K562 (cell line): ENCODE measurements around the gene PHF12. TPM values are rescaled to one million over a fixed set of nuclear protein-coding genes. Genes with fewer than 3 reads are reported as not detected.

Source experiments
- CBX2 ChIP-seq: fragments of 200-600 bp; sonication (generic); IDR thresholded peaks from one replicate; pipeline ENCODE4 v1.6.1; 2012; ENCODE audit warnings: mild to moderate bottlenecking, low read length, inconsistent platforms; ENCODE audit not compliant: insufficient read depth, poor library complexity, severe bottlenecking
- CREB3L1 ChIP-seq: fragments of 450-650 bp; IDR thresholded peaks from 2 replicates; pipeline ENCODE4 v1.6.1; 2014; ENCODE audit warnings: low read depth, mild to moderate bottlenecking, moderate library complexity, borderline replicate concordance
- E2F6 ChIP-seq, 2 experiments: IDR thresholded peaks; 2 replicates each; pipeline ENCODE4 v1.6.1; 2011; ENCODE audit warnings: borderline replicate concordance in 1 of 2, control low read depth in 1 of 2, low read depth in 1 of 2, low read length in 1 of 2, mild to moderate bottlenecking in 1 of 2, mixed read lengths in 1 of 2, moderate library complexity in 1 of 2; ENCODE audit not compliant: insufficient read depth in 1 of 2, insufficient read length in 1 of 2, poor library complexity in 1 of 2, severe bottlenecking in 1 of 2; ENCODE audit errors: extremely low read depth in 1 of 2
- EP400 ChIP-seq: fragments of 450-650 bp; IDR thresholded peaks from 2 replicates; pipeline ENCODE4 v1.6.1; 2017; ENCODE audit warnings: antibody characterized with exemption, mild to moderate bottlenecking, moderate library complexity
- KLF6 ChIP-seq: fragments of 250-450 bp; sonication (Bioruptor Pico); IDR thresholded peaks from 2 replicates; pipeline ENCODE4 v1.4.0; 2020; ENCODE audit warnings: mild to moderate bottlenecking, moderate library complexity, borderline replicate concordance
- NFIX ChIP-seq: fragments of 250-450 bp; sonication (Bioruptor Pico); IDR thresholded peaks from 2 replicates; pipeline ENCODE4 v1.4.0; 2020; ENCODE audit warnings: low read depth, mild to moderate bottlenecking, moderate library complexity
- SFPQ ChIP-seq: fragments of 200-400 bp; formaldehyde crosslinking; IDR thresholded peaks from 2 replicates; pipeline ENCODE4 v1.6.1; 2017; ENCODE audit warnings: mild to moderate bottlenecking, low read depth, low read length, moderate library complexity
- SRSF3 ChIP-seq: fragments of 200-400 bp; formaldehyde crosslinking; IDR thresholded peaks from 2 replicates; pipeline ENCODE4 v1.6.1; 2016; ENCODE audit warnings: mild to moderate bottlenecking, low read length, moderate library complexity; ENCODE audit not compliant: insufficient read depth
- ZNF124 ChIP-seq: sonication (generic); formaldehyde crosslinking; IDR thresholded peaks from 2 replicates; pipeline ENCODE4 v1.8.1; 2022; ENCODE audit warnings: missing genetic modification reagents
- ZNF143 ChIP-seq: sonication (generic); formaldehyde crosslinking; IDR thresholded peaks from 2 replicates; pipeline ENCODE4 v1.9.0; 2022; ENCODE audit warnings: mild to moderate bottlenecking, missing genetic modification reagents
- ZNF174 ChIP-seq: fragments of 250-450 bp; sonication (Bioruptor Pico); IDR thresholded peaks from 2 replicates; pipeline ENCODE4 v1.4.0; 2020; ENCODE audit warnings: mild to moderate bottlenecking
- ZNF197 ChIP-seq: fragments of 200-800 bp; sonication (Bioruptor generic); IDR thresholded peaks from 2 replicates; pipeline ENCODE4 v1.6.1; 2016; ENCODE audit warnings: low read depth, missing genetic modification characterization, missing compliant biosample characterization
- ZNF766 ChIP-seq: fragments of 200-800 bp; sonication (Bioruptor generic); conservative IDR thresholded peaks from 2 replicates; pipeline ENCODE4 v1.6.1; 2016; ENCODE audit warnings: missing genetic modification characterization, missing compliant biosample characterization
- polyA plus RNA-seq, 8 experiments: library from polyadenylated mRNA; depleted of rRNA in 4 of 8; stranded (reverse) in 5 of 8; unstranded in 3 of 8; fragments of >200 nt; fragmentation: Nextera tagmentation in 2 of 8; fragmentation: Illumina TruSeq in 1 of 8; extraction: Ambion mirVana in 2 of 8; extraction: Trizol in 1 of 8; gene quantifications; 2 replicates each; pipeline versions ENCODE4 v1.2.1 to v1.2.3, GENCODE V29; 2011 to 2014; ENCODE audit warnings: inconsistent platforms in 1 of 8, missing spikeins in 1 of 8
- total RNA-seq, 7 experiments: library from RNA; depleted of rRNA in 6 of 7; stranded (reverse); fragments of >200 nt in 6 of 7; fragmentation: Illumina TruSeq in 2 of 7; extraction: Trizol in 2 of 7; gene quantifications; 2 replicates each; pipeline versions ENCODE4 v1.2.1 to v1.2.3, GENCODE V29; 2011 to 2021; ENCODE audit warnings: low replicate concordance in 1 of 7
- TF ChIP-seq, protein P1 (sequence below): IDR thresholded peaks from 2 replicates; pipeline ENCODE4 v1.6.1; 2014; ENCODE audit warnings: antibody characterized with exemption
- TF ChIP-seq, protein P2 (sequence below): sonication (generic); formaldehyde crosslinking; IDR thresholded peaks from 2 replicates; pipeline ENCODE4 v1.8.1; 2023; ENCODE audit warnings: mild to moderate bottlenecking, missing genetic modification reagents, moderate library complexity

The PHF12 gene
- total and polyA plus RNA-seq, 9 of the 15 experiments (the other 6 are each of a cell fraction or from before 2014, with no cell fraction given) = 0.82 to 31.3 (median 13.5) TPM

DNA sequence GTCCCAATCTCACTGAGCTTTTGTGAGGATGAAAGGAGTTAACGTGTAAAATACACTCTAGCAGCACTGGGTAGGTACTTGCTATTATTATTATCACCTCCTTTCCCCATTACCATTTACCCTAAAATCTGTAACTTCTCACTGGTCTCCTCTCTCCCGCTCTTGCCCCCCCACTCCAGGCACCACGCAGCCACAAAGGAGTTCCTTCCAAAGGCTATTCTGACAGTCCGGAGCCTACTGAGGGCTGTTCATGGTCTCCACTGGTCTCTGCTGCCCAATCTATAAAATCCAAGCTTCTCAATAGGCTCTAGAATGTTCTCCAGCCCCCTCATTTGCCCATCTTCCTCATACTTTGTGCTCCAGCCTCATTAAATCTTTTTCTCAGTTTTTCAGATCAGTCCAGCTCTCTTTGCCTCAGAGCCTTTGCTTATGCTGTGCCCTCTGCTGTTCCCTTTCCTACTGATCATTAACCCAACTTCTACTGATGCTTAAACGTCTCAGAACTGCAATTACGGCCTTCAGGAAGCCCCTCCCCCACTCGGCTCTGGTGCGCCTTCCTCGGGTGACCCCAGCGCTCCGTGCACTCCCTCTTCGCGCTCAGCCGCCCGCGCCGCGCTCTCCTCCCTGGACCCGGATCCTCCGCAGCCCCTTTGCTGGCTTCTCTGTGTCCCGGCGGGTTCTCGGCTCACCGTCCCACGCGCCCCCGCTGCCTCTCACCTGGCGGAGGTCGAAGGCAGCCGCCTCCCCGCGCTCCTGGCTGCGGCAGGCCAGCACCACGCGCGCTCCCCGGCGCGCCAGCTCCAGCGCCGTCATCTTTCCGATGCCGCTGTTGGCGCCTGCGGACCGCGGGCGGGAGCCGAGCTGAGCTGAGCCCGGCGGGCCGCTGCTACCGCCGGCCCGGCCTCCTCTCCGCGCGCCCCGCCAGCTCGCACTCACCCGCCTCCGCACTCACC, 49.2 kb downstream of the PHF12 start (continued):
- TF ChIP-seq CREB3L1 (no peak), ZNF143 (CRISPR knock-in tag) (0 out of 2 replicates have a peak, but pooled peaks have one; percentile 10), EP400 (no peak), ZNF766 (CRISPR knock-in tag) (peak; percentile 35), NFIX (no peak), CBX2 (no peak), ZNF124 (CRISPR knock-in tag) (no peak), ZNF174 (CRISPR knock-in tag) (no peak), SRSF3 (no peak), KLF6 (CRISPR knock-in tag) (no peak), SFPQ (no peak), ZNF197 (CRISPR knock-in tag) (no peak), E2F6 (IDR thresholded peaks at IDR 0.05; ENCODE audit: borderline replicate concordance in 1 of 2, extremely low read depth in 1 of 2, insufficient read depth in 1 of 2, insufficient read length in 1 of 2, low read depth in 1 of 2, low read length in 1 of 2, poor library complexity in 1 of 2, severe bottlenecking in 1 of 2) (peak in 1 of 2 experiments; percentile 42)
- TF ChIP-seq, protein P1, sequence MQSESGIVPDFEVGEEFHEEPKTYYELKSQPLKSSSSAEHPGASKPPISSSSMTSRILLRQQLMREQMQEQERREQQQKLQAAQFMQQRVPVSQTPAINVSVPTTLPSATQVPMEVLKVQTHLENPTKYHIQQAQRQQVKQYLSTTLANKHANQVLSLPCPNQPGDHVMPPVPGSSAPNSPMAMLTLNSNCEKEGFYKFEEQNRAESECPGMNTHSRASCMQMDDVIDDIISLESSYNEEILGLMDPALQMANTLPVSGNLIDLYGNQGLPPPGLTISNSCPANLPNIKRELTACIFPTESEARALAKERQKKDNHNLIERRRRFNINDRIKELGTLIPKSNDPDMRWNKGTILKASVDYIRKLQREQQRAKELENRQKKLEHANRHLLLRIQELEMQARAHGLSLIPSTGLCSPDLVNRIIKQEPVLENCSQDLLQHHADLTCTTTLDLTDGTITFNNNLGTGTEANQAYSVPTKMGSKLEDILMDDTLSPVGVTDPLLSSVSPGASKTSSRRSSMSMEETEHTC = no peak
- TF ChIP-seq, protein P2, sequence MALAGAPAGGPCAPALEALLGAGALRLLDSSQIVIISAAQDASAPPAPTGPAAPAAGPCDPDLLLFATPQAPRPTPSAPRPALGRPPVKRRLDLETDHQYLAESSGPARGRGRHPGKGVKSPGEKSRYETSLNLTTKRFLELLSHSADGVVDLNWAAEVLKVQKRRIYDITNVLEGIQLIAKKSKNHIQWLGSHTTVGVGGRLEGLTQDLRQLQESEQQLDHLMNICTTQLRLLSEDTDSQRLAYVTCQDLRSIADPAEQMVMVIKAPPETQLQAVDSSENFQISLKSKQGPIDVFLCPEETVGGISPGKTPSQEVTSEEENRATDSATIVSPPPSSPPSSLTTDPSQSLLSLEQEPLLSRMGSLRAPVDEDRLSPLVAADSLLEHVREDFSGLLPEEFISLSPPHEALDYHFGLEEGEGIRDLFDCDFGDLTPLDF = no peak
